ENCODE results near the gene ZBED4. TPM values are rescaled to one million over a fixed set of nuclear protein-coding genes. Genes with fewer than 3 reads are reported as not detected.

The ZBED4 gene
- total and polyA plus RNA-seq, 4 experiments from 2014 or later = 6.7 to 18.6 (median 13.9) TPM

GRCh38 chr22:49879871-49880270 lies 26.2 kb downstream of the ZBED4 start:
- H3K27me3 ChIP-seq (ENCODE audit: insufficient read depth, low read length) = no peaks in the 10 kb centered on the region
- peaks cover 2% of the 10 kb centered on the region for H3K36me3 ChIP-seq (ENCODE audit: insufficient read depth, low read length)
- no peaks in the 10 kb centered on the region for H3K9me3 ChIP-seq (ENCODE audit: control insufficient read depth in 1 of 2, low read length in 2 of 2)
- Mint-ChIP-seq H3K27ac (peak overlapping the region in 4 of 7 donors; percentile 27 to 71 (median 65)), H3K4me1 (peaks cover 30 to 61% (median 40%) of the 10 kb centered on the region in 4 donors), H3K27me3 (no peaks in the 10 kb centered on the region), H3K9me3 (no peaks in the 10 kb centered on the region), H3K4me3 (peak overlapping the region in 3 of 8 donors; percentile 5 to 67 (median 13)), H3K36me3 (peaks cover 39% of the 10 kb centered on the region in 2 donors)
- intact Hi-C loops (cut with micrococcal nuclease) = loop anchor here (10.0 kb wide), 1 partner anchor 115 kb away; no protein-coding TSS in a partner anchor
- ChIA-PET POLR2A (ENCODE audit: partially characterized antibody) (interaction anchor here (1.4 to 2.8 kb wide), 2 partner anchors 9 to 12 kb away, joined by 4 to 12 read pairs; no protein-coding TSS in a partner anchor), CTCF (ENCODE audit: partially characterized antibody) (no interaction called here)
- no peak overlapping the region for H3K27ac ChIP-seq (ENCODE audit: low read depth, low read length)
- H3K4me3 ChIP-seq (ENCODE audit: low read length in 2 of 2) = no peak overlapping the region
- peaks cover 23% of the 10 kb centered on the region for H3K4me1 ChIP-seq (ENCODE audit: insufficient read depth, low read length)
- no peak for DNase-seq

GRCh38 chr22:49880281-49880680 lies 26.6 kb downstream of the ZBED4 start:
- Histone ChIP-seq H3K27ac (ENCODE audit: low read depth, low read length) (no peak overlapping the region), H3K4me1 (ENCODE audit: insufficient read depth, low read length) (peaks cover 23% of the 10 kb centered on the region), H3K36me3 (ENCODE audit: insufficient read depth, low read length) (peaks cover 6% of the 10 kb centered on the region), H3K27me3 (ENCODE audit: insufficient read depth, low read length) (no peaks in the 10 kb centered on the region), H3K9me3 (ENCODE audit: control insufficient read depth in 1 of 2, low read length in 2 of 2) (no peaks in the 10 kb centered on the region), H3K4me3 (ENCODE audit: low read length in 2 of 2) (no peak overlapping the region)
- CTCF ChIA-PET (ENCODE audit: partially characterized antibody) = interaction anchor here (1.7 kb wide), 1 partner anchor 9 kb away, joined by 4 read pairs; no protein-coding TSS in a partner anchor
- Mint-ChIP-seq H3K36me3 (peaks cover 36 to 37% of the 10 kb centered on the region in 2 donors), H3K4me3 (peak overlapping the region in 3 of 8 donors; percentile 7 to 67 (median 13)), H3K4me1 (peaks cover 30 to 58% (median 38%) of the 10 kb centered on the region in 4 donors), H3K27ac (peak overlapping the region; percentile 6 to 71 (median 63)), H3K9me3 (no peaks in the 10 kb centered on the region), H3K27me3 (no peaks in the 10 kb centered on the region)
- POLR2A ChIA-PET (ENCODE audit: partially characterized antibody) = interaction anchor here (1.4 to 2.8 kb wide), 2 partner anchors 10 to 12 kb away, joined by 4 to 12 read pairs; no protein-coding TSS in a partner anchor
- intact Hi-C loops (cut with micrococcal nuclease) = loop anchor here (10.0 kb wide), 1 partner anchor 115 kb away; no protein-coding TSS in a partner anchor
- no peak for DNase-seq

- peaks cover 22% of the 10 kb centered on the region for H3K36me3 ChIP-seq (ENCODE audit: insufficient read depth, low read length)
- Mint-ChIP-seq H3K9me3 (no peaks in the 10 kb centered on the region), H3K27me3 (no peaks in the 10 kb centered on the region), H3K4me3 (peak overlapping the region in 3 of 8 donors; percentile 17 to 46 (median 28)), H3K27ac (peak overlapping the region in 4 of 7 donors; percentile 30 to 73 (median 63)), H3K36me3 (peaks cover 42 to 47% of the 10 kb centered on the region in 2 donors), H3K4me1 (peaks cover 25 to 47% (median 32%) of the 10 kb centered on the region in 4 donors)
- peaks cover 23% of the 10 kb centered on the region for H3K4me1 ChIP-seq (ENCODE audit: insufficient read depth, low read length)
- intact Hi-C loops (cut with micrococcal nuclease) = loop anchor here (10.0 kb wide), 1 partner anchor 117 kb away; no protein-coding TSS in a partner anchor
- no peaks in the 10 kb centered on the region for H3K27me3 ChIP-seq (ENCODE audit: insufficient read depth, low read length)
- ChIA-PET CTCF (ENCODE audit: partially characterized antibody) (interaction anchor here (0.9 to 1.7 kb wide), 2 partner anchors 8 to 14 kb away, joined by 3 to 4 read pairs; no protein-coding TSS in a partner anchor), POLR2A (ENCODE audit: partially characterized antibody) (interaction anchor here (2.8 kb wide), 1 partner anchor 14 kb away, joined by 12 read pairs; no protein-coding TSS in a partner anchor)
- no peaks in the 10 kb centered on the region for H3K9me3 ChIP-seq (ENCODE audit: control insufficient read depth in 1 of 2, low read length in 2 of 2)
- H3K27ac ChIP-seq (ENCODE audit: low read depth, low read length) = no peak overlapping the region
- DNase-seq = no peak
- no peak overlapping the region for H3K4me3 ChIP-seq (ENCODE audit: low read length in 2 of 2)
These were observed 28.2 kb downstream of the ZBED4 start for GRCh38 chr22:49881856-49882255.

- no peaks in the 10 kb centered on the region for H3K27me3 ChIP-seq (ENCODE audit: insufficient read depth, low read length)
- peak overlapping the region in 4 of 7 donors; percentile 16 to 88 (median 64) for H3K27ac Mint-ChIP-seq
These were observed 29.1 kb downstream of the ZBED4 start for GRCh38 chr22:49882519-49883293.

GRCh38 chr22:49883294-49883640 lies 29.6 kb downstream of the ZBED4 start:
- peaks cover 22 to 40% (median 29%) of the 10 kb centered on the region in 4 donors for H3K4me1 Mint-ChIP-seq
- intact Hi-C loops (cut with micrococcal nuclease) = loop anchor here (10.0 kb wide), 1 partner anchor 118 kb away; no protein-coding TSS in a partner anchor
- no peak overlapping the region for H3K27ac ChIP-seq (ENCODE audit: low read depth, low read length)
- no peak overlapping the region for H3K4me3 Mint-ChIP-seq
- ChIA-PET CTCF (ENCODE audit: partially characterized antibody) (no interaction called here), POLR2A (ENCODE audit: partially characterized antibody) (no interaction called here)
- H3K27me3 ChIP-seq (ENCODE audit: insufficient read depth, low read length) = no peaks in the 10 kb centered on the region
- DNase-seq = no peak
- peaks cover 23% of the 10 kb centered on the region for H3K4me1 ChIP-seq (ENCODE audit: insufficient read depth, low read length)
- H3K9me3 ChIP-seq (ENCODE audit: control insufficient read depth in 1 of 2, low read length in 2 of 2) = no peaks in the 10 kb centered on the region
- no peak overlapping the region for H3K4me3 ChIP-seq (ENCODE audit: low read length in 2 of 2)
- peaks cover 49 to 54% of the 10 kb centered on the region in 2 donors for H3K36me3 Mint-ChIP-seq
- peak overlapping the region in 1 of 7 donors; percentile 72 for H3K27ac Mint-ChIP-seq
- H3K27me3 Mint-ChIP-seq = no peaks in the 10 kb centered on the region
- no peaks in the 10 kb centered on the region for H3K9me3 Mint-ChIP-seq
- H3K36me3 ChIP-seq (ENCODE audit: insufficient read depth, low read length) = peaks cover 35% of the 10 kb centered on the region

More at GRCh38 chr22:49882519-49883293, 29.1 kb downstream of the ZBED4 start:
- H3K9me3 ChIP-seq (ENCODE audit: control insufficient read depth in 1 of 2, low read length in 2 of 2) = no peaks in the 10 kb centered on the region
- H3K4me1 ChIP-seq (ENCODE audit: insufficient read depth, low read length) = peaks cover 23% of the 10 kb centered on the region
- peak overlapping the region in 2 of 8 donors; percentile 8 to 45 for H3K4me3 Mint-ChIP-seq
- intact Hi-C loops (cut with micrococcal nuclease) = loop anchor here (10.0 kb wide), 1 partner anchor 118 kb away; no protein-coding TSS in a partner anchor
- POLR2A ChIA-PET (ENCODE audit: partially characterized antibody) = interaction anchor here (2.8 kb wide), 1 partner anchor 15 kb away, joined by 12 read pairs; no protein-coding TSS in a partner anchor
- no peaks in the 10 kb centered on the region for H3K27me3 Mint-ChIP-seq
- peaks cover 23 to 44% (median 30%) of the 10 kb centered on the region in 4 donors for H3K4me1 Mint-ChIP-seq
- peaks cover 30% of the 10 kb centered on the region for H3K36me3 ChIP-seq (ENCODE audit: insufficient read depth, low read length)
- peaks cover 46 to 53% of the 10 kb centered on the region in 2 donors for H3K36me3 Mint-ChIP-seq
- H3K9me3 Mint-ChIP-seq = no peaks in the 10 kb centered on the region
- H3K4me3 ChIP-seq (ENCODE audit: low read length in 2 of 2) = no peak overlapping the region
- H3K27ac ChIP-seq (ENCODE audit: low read depth, low read length) = no peak overlapping the region
- CTCF ChIA-PET (ENCODE audit: partially characterized antibody) = no interaction called here
- no peak for DNase-seq

- H3K9me3 ChIP-seq (ENCODE audit: control insufficient read depth in 1 of 2, low read length in 2 of 2) = no peaks in the 10 kb centered on the region
- H3K27me3 ChIP-seq (ENCODE audit: insufficient read depth, low read length) = no peaks in the 10 kb centered on the region
- H3K4me3 Mint-ChIP-seq = no peak overlapping the region
- peak overlapping the region in 1 of 7 donors; percentile 5 for H3K27ac Mint-ChIP-seq
- H3K36me3 ChIP-seq (ENCODE audit: insufficient read depth, low read length) = peaks cover 35% of the 10 kb centered on the region
- H3K27ac ChIP-seq (ENCODE audit: low read depth, low read length) = no peak overlapping the region
- no peak for DNase-seq
- peaks cover 23% of the 10 kb centered on the region for H3K4me1 ChIP-seq (ENCODE audit: insufficient read depth, low read length)
- intact Hi-C loops (cut with micrococcal nuclease) = loop anchor here (10.0 kb wide), 1 partner anchor 119 kb away; no protein-coding TSS in a partner anchor
- no peaks in the 10 kb centered on the region for H3K9me3 Mint-ChIP-seq
- peaks cover 21 to 36% (median 29%) of the 10 kb centered on the region in 4 donors for H3K4me1 Mint-ChIP-seq
- CTCF ChIA-PET (ENCODE audit: partially characterized antibody) = no interaction called here
- POLR2A ChIA-PET (ENCODE audit: partially characterized antibody) = no interaction called here
- H3K27me3 Mint-ChIP-seq = no peaks in the 10 kb centered on the region
- no peak overlapping the region for H3K4me3 ChIP-seq (ENCODE audit: low read length in 2 of 2)
- peaks cover 56 to 58% of the 10 kb centered on the region in 2 donors for H3K36me3 Mint-ChIP-seq
These were observed 30.4 kb downstream of the ZBED4 start for GRCh38 chr22:49884075-49884474.

Data from CD4-positive, alpha-beta memory T cell (primary cell).